ENCODE results near the gene NOXRED1.
A peak's percentile ranks its signal among the peaks of the same experiment; 100 is the strongest.

Gene NOXRED1

DNA sequence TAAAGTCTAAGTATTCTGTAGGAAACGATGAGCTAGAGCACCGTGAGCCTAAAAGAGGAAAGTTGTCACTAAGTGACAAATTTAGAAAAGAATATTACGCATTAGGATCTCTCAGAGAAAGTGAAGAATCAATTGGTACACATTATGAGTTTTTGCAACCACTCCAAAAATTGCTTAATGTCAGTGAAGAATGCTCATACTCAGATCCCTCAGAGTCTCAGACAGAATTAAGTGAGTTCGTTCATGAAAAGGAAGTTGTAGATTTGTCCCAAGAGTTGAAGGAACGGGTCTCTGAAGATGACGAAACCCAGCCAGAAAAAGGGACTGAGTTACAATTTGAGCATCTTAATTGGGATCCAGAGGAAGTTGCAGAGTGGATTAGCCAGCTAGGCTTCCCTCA lies 44.6 kb downstream of the NOXRED1 start:
- TF ChIP-seq, protein P1, sequence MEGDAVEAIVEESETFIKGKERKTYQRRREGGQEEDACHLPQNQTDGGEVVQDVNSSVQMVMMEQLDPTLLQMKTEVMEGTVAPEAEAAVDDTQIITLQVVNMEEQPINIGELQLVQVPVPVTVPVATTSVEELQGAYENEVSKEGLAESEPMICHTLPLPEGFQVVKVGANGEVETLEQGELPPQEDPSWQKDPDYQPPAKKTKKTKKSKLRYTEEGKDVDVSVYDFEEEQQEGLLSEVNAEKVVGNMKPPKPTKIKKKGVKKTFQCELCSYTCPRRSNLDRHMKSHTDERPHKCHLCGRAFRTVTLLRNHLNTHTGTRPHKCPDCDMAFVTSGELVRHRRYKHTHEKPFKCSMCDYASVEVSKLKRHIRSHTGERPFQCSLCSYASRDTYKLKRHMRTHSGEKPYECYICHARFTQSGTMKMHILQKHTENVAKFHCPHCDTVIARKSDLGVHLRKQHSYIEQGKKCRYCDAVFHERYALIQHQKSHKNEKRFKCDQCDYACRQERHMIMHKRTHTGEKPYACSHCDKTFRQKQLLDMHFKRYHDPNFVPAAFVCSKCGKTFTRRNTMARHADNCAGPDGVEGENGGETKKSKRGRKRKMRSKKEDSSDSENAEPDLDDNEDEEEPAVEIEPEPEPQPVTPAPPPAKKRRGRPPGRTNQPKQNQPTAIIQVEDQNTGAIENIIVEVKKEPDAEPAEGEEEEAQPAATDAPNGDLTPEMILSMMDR (IDR thresholded peaks at IDR 0.05; ENCODE audit: borderline replicate concordance, insufficient read depth, low read depth, low read length): no peak
- no peak overlapping the region for H3K4me3 ChIP-seq (ENCODE audit: low read depth, low read length)

DNA sequence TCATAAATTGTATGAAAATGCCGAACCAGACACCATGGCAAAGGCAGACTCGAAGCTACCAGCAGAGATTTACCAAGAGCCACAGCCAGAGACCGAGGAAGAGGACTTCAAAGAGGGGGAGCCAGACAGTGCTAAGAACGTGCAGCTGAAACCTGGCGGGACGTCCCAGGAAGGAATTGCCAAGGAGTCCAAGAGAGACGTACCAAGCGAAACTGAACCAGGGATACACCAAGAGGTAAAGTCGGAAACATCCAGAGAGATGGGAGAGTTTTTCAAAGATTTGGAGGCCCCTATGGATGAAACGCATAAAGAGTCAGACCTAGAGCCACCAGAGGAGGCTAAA lies 45.9 kb downstream of the NOXRED1 start:
- TF ChIP-seq, protein P1 (IDR thresholded peaks at IDR 0.05; ENCODE audit: borderline replicate concordance, insufficient read depth, low read depth, low read length): no peak
- peak overlapping the region; percentile 81 for H3K4me3 ChIP-seq (ENCODE audit: low read depth, low read length)

DNA sequence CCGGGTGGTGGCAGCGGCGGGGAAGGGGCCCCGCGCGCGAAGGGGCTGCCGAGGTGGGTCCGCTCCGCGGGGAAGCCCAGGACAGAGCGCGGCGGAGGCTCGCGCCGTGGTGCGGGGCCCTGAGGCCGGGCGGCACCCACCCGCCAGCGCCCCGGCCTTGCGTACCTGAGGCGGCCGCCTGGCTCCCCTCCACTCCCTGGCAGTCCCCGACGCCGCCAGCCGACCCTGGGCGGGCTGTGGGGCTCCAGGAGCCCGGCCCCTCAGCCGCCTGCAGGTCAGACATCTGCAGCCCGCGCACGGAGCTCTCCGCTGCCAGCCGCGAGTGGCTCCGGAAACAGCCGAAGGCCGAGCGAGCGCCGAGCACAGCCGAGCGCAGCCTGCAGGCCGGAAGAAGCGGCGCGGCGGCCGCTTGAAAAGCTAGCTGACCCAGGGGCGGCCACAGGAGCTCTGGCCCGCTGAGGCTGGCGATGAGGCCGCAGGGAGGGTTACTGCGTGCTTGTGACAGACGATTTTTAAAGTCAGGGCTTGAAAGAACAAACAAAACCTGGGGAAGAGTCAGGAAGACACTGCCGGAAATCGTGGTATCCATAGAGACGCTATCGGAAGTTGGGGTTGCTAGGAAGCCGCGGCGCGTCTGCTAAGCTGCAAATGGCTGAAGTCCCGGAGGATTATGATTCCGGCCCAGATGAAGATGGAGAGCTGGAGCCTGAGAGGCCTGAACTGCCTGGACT lies 46.4 kb downstream of the NOXRED1 start, which contains the start of the genes SAMD15 and TMED8:
TSS of gene SAMD15 (plus strand) at position 609 of the 731 bp plus-strand sequence. CDS start at position 649, 40 bp downstream.
TSS of gene TMED8 (minus strand) at position 324 of the 731 bp plus-strand sequence. CDS start at position 283, 41 bp downstream.
- TF ChIP-seq, protein P1 (IDR thresholded peaks at IDR 0.05; ENCODE audit: borderline replicate concordance, insufficient read depth, low read depth, low read length): 0 out of 2 replicates have a peak, but pooled peaks have one; percentile 13
- H3K4me3 ChIP-seq (ENCODE audit: low read depth, low read length): peak within 1 kb of the TSS; percentile 81

DNA sequence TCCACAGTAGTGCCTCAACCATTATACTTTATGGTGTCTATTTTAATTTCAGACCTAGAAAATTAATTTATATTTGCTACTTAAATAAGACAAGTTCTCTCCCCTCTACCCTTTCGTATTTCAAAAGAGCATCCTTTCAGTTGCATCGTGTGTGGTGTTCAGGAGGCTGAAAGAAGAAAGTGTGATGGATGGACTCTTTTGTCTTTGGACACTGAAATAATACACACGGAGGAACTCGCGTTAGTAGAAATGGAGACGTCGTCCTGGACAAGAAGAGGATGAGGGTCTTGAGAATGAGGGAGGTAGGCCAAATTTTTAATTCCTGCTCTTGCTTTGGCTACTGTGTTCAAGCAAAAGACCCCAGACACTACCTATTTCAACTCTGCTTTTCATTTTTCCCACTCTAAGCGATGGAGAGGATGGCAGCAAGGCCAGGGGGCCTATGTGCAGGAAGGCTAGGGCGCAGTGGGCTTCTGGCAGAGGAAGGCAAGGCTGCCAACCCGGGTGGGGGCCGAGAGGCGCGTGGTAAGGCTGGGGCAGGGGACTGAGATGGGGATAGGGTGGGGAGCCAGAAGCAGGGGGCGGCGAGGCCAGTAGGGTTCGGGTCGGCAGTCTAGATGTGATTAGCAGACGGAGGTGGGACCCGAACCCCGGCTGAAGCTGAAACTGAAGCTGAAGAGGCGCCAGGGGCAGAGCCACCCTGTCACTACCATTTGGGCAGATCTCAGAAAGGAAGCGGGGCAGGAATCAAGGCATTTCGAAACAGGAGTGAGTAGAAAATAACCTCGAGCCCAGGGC lies 47.2 kb downstream of the NOXRED1 start:
- TF ChIP-seq, protein P1 (IDR thresholded peaks at IDR 0.05; ENCODE audit: borderline replicate concordance, insufficient read depth, low read depth, low read length): no peak
- peak overlapping the region; percentile 81 for H3K4me3 ChIP-seq (ENCODE audit: low read depth, low read length)

DNA sequence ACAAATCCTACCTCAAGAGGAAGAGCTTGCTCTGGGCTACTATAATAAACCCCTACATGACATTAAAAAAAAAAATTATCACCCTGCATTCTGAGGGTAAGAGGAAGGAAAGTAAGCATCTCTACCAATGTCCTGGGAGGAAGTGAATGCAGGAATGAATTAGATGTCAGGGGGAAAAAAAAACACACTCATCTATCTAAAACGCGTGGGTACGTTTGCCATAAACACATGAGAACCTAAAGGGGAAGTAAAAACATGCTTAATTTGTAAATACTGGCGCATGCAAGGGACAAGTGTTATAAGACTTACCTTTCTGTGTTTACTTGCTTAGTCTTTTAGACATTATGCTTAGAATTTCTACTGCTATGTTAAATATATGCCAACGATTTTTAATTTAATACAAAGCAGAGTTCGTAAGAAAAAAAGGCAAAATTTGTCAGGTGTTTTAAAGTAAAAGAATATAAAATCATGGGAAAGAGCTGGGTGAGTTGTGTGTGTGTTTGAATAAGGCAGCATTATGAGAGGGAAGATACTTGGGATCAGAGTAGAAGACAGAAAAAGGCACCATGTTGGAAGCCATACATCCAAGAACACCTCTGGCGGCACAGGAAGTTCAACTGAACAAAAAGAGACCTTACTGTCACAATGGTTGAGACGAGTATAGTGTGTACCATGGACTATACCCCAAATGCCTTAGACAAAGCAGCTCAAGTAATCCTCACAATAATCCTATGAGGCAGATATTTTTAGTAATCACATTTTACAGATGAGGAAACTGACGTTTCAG lies 48.0 kb downstream of the NOXRED1 start:
- TF ChIP-seq, protein P1 (IDR thresholded peaks at IDR 0.05; ENCODE audit: borderline replicate concordance, insufficient read depth, low read depth, low read length): no peak
- H3K4me3 ChIP-seq (ENCODE audit: low read depth, low read length): peak overlapping the region; percentile 81

DNA sequence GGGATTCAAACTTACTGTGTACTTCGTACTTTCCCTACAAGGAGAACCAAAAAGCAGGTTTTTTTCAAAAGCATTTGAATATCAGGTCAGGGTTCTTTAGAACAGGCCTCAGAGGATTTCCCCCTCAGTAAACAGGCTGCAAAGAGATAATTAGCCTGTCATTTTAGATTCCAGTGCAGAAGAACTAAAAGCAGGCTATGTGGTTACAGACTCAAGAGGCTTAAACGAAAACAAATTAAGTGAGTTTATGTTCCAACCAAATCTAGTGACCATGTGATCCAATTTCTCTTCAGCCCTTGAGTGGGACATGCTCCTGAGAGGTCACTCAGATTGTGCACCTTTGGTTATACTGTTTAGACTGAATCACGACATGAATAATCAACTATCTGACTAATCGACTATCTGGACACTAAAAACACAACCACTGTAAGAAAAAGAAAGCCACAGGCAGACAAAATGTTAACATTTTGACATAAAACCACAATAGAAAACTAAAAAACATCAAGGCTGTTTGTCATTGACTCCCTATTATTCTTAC lies 51.0 kb downstream of the NOXRED1 start:
- H3K4me3 ChIP-seq (ENCODE audit: low read depth, low read length): peak overlapping the region; percentile 38
- TF ChIP-seq, protein P1 (IDR thresholded peaks at IDR 0.05; ENCODE audit: borderline replicate concordance, insufficient read depth, low read depth, low read length): no peak

Measured in GM12875 (cell line).